Dendritic cell treated with granulocyte-macrophage colony-stimulating factor and Interleukin-4, amounts not matched to agents 40 ng/mL and 50 ng/mL, for 4 days (primary cell): ENCODE measurements around the gene PIGO.
A peak's percentile ranks its signal among the peaks of the same experiment; 100 is the strongest.

Experiments used
- H3K27ac Mint-ChIP-seq: one replicate; pipeline ENCODE4 v1.8.0; 2022; ENCODE audit warnings: mild to moderate bottlenecking, mixed read lengths
- H3K27me3 Mint-ChIP-seq: one replicate; pipeline ENCODE4 v1.8.0; 2022; ENCODE audit warnings: mild to moderate bottlenecking, mixed read lengths
- H3K36me3 Mint-ChIP-seq: one replicate; pipeline ENCODE4 v1.8.0; 2022; ENCODE audit warnings: low read depth, mixed read lengths
- H3K4me1 Mint-ChIP-seq: one replicate; pipeline ENCODE4 v1.8.0; 2022; ENCODE audit warnings: low read depth, mixed read lengths
- H3K4me3 Mint-ChIP-seq: one replicate; pipeline ENCODE4 v1.8.0; 2022; ENCODE audit warnings: mild to moderate bottlenecking, moderate library complexity, mixed read lengths
- H3K9me3 Mint-ChIP-seq: one replicate; pipeline ENCODE4 v1.8.0; 2022; ENCODE audit warnings: mixed read lengths
- intact Hi-C: fragments of 100-400 bp; cut with micrococcal nuclease; formaldehyde crosslinking; loops from one replicate; pipeline ENCODE4 v1.15.0; 2022

PIGO gene

GRCh38 chr9:35071814-35072460 is 24.5 kb downstream of the PIGO start:
- peak overlapping the region; percentile 96 for H3K27ac Mint-ChIP-seq
- H3K4me1 Mint-ChIP-seq, result peaks cover 36% of the 10 kb centered on the region
- H3K9me3 Mint-ChIP-seq, result no peaks in the 10 kb centered on the region
- H3K27me3 Mint-ChIP-seq, result no peaks in the 10 kb centered on the region
- intact Hi-C loops, result loop anchor here (1.0 to 5.0 kb wide), 2 partner anchors 83 to 405 kb away; partner anchors contain the start of gene DNAJB5
- H3K36me3 Mint-ChIP-seq, result peaks cover 73% of the 10 kb centered on the region
- peak overlapping the region; percentile 82 for H3K4me3 Mint-ChIP-seq

- Mint-ChIP-seq H3K4me1 (peaks cover 33% of the 10 kb centered on the region), H3K27me3 (no peaks in the 10 kb centered on the region), H3K27ac (peak overlapping the region; percentile 96), H3K9me3 (no peaks in the 10 kb centered on the region), H3K4me3 (peak overlapping the region; percentile 82), H3K36me3 (peaks cover 76% of the 10 kb centered on the region)
- intact Hi-C loops, result loop anchor here (5.0 kb wide), 1 partner anchor 404 kb away; a partner anchor contains a TSS
Measured at GRCh38 chr9:35070823-35071813, 25.3 kb downstream of the PIGO start.

- intact Hi-C loops, result no loop called here
- no peaks in the 10 kb centered on the region for H3K27me3 Mint-ChIP-seq
- H3K9me3 Mint-ChIP-seq, result no peaks in the 10 kb centered on the region
- peaks cover 73% of the 10 kb centered on the region for H3K36me3 Mint-ChIP-seq
- H3K4me3 Mint-ChIP-seq, result no peak overlapping the region
- peaks cover 33% of the 10 kb centered on the region for H3K4me1 Mint-ChIP-seq
- H3K27ac Mint-ChIP-seq, result no peak overlapping the region
Measured at GRCh38 chr9:35069020-35069419, 27.4 kb downstream of the PIGO start.

- intact Hi-C loops, result no loop called here
- Mint-ChIP-seq H3K27ac (no peak overlapping the region), H3K4me3 (no peak overlapping the region), H3K4me1 (peaks cover 28% of the 10 kb centered on the region), H3K36me3 (peaks cover 83% of the 10 kb centered on the region), H3K27me3 (no peaks in the 10 kb centered on the region), H3K9me3 (no peaks in the 10 kb centered on the region)
Measured at GRCh38 chr9:35067056-35067455, 29.3 kb downstream of the PIGO start.

GRCh38 chr9:35060548-35061207 is 35.7 kb downstream of the PIGO start:
- Mint-ChIP-seq H3K4me3 (no peak overlapping the region), H3K4me1 (no peaks in the 10 kb centered on the region), H3K27me3 (no peaks in the 10 kb centered on the region), H3K36me3 (peaks cover 97% of the 10 kb centered on the region), H3K27ac (no peak overlapping the region), H3K9me3 (no peaks in the 10 kb centered on the region)
- intact Hi-C loops, result no loop called here

- no peaks in the 10 kb centered on the region for H3K9me3 Mint-ChIP-seq
- no peaks in the 10 kb centered on the region for H3K27me3 Mint-ChIP-seq
- H3K36me3 Mint-ChIP-seq, result peaks cover 97% of the 10 kb centered on the region
- intact Hi-C loops, result no loop called here
- H3K27ac Mint-ChIP-seq, result no peak overlapping the region
- H3K4me1 Mint-ChIP-seq, result no peaks in the 10 kb centered on the region
- no peak overlapping the region for H3K4me3 Mint-ChIP-seq
Measured at GRCh38 chr9:35059438-35059837, 37.0 kb downstream of the PIGO start.

- H3K4me3 Mint-ChIP-seq, result no peak overlapping the region
- H3K27me3 Mint-ChIP-seq, result no peaks in the 10 kb centered on the region
- no peaks in the 10 kb centered on the region for H3K9me3 Mint-ChIP-seq
- H3K4me1 Mint-ChIP-seq, result peaks cover 10% of the 10 kb centered on the region
- H3K27ac Mint-ChIP-seq, result no peak overlapping the region
- intact Hi-C loops, result no loop called here
- H3K36me3 Mint-ChIP-seq, result peaks cover 100% of the 10 kb centered on the region
Measured at GRCh38 chr9:35057271-35057620, 39.1 kb downstream of the PIGO start.

GRCh38 chr9:35056571-35057270 is 39.7 kb downstream of the PIGO start:
- Mint-ChIP-seq H3K4me3 (no peak overlapping the region), H3K36me3 (peaks cover 100% of the 10 kb centered on the region), H3K27ac (no peak overlapping the region), H3K27me3 (no peaks in the 10 kb centered on the region), H3K4me1 (peaks cover 10% of the 10 kb centered on the region), H3K9me3 (no peaks in the 10 kb centered on the region)
- intact Hi-C loops, result no loop called here

GRCh38 chr9:35054871-35055644 is 41.3 kb downstream of the PIGO start:
- no peak overlapping the region for H3K27ac Mint-ChIP-seq
- H3K4me1 Mint-ChIP-seq, result peaks cover 10% of the 10 kb centered on the region
- no peak overlapping the region for H3K4me3 Mint-ChIP-seq
- no peaks in the 10 kb centered on the region for H3K9me3 Mint-ChIP-seq
- H3K36me3 Mint-ChIP-seq, result peaks cover 100% of the 10 kb centered on the region
- intact Hi-C loops, result loop anchor here (5.0 kb wide), 1 partner anchor 158 kb away; a partner anchor contains a TSS
- H3K27me3 Mint-ChIP-seq, result no peaks in the 10 kb centered on the region

- no peak overlapping the region for H3K4me3 Mint-ChIP-seq
- no peaks in the 10 kb centered on the region for H3K27me3 Mint-ChIP-seq
- intact Hi-C loops, result loop anchor here (5.0 kb wide), 1 partner anchor 157 kb away; a partner anchor contains a TSS
- peaks cover 10% of the 10 kb centered on the region for H3K4me1 Mint-ChIP-seq
- no peaks in the 10 kb centered on the region for H3K9me3 Mint-ChIP-seq
- H3K36me3 Mint-ChIP-seq, result peaks cover 100% of the 10 kb centered on the region
- no peak overlapping the region for H3K27ac Mint-ChIP-seq
Measured at GRCh38 chr9:35054185-35054835, 42.1 kb downstream of the PIGO start.

GRCh38 chr9:35051069-35051967 is 45.1 kb downstream of the PIGO start:
- Mint-ChIP-seq H3K4me3 (no peak overlapping the region), H3K36me3 (peaks cover 99% of the 10 kb centered on the region), H3K27ac (no peak overlapping the region), H3K4me1 (peaks cover 10% of the 10 kb centered on the region), H3K27me3 (no peaks in the 10 kb centered on the region), H3K9me3 (no peaks in the 10 kb centered on the region)
- intact Hi-C loops, result loop anchor here (5.0 kb wide), 1 partner anchor 154 kb away; a partner anchor contains a TSS

GRCh38 chr9:35048511-35048910 is 47.9 kb downstream of the PIGO start:
- Mint-ChIP-seq H3K4me3 (no peak overlapping the region), H3K4me1 (peaks cover 11% of the 10 kb centered on the region), H3K9me3 (no peaks in the 10 kb centered on the region), H3K36me3 (peaks cover 96% of the 10 kb centered on the region), H3K27me3 (no peaks in the 10 kb centered on the region), H3K27ac (no peak overlapping the region)
- intact Hi-C loops, result no loop called here
